Naive thymus-derived CD8-positive, alpha-beta T cell (primary cell): ENCODE measurements around the gene LRRC23. TPM values are rescaled to one million over a fixed set of nuclear protein-coding genes. Genes with fewer than 3 reads are reported as not detected.
"Not testable (repeated sequence)": the region's sequence is repeated elsewhere in the genome, so short reads cannot be mapped to it uniquely, and the experiment has no call there.

Experiments used
- ATAC-seq, 2 donors: fragments of 150-1000 bp; cut with Tn5 transposase in 1 of 2; sonication (Bioruptor Pico), chemical (Tn5 transposase) in 1 of 2; 1 replicate in 1 of 2; 2 replicates in 1 of 2; pipeline ENCODE4 v1.10.0; 2021; ENCODE audit warnings: mild to moderate bottlenecking in 2 of 2, moderate library complexity in 2 of 2
- POLR2A ChIA-PET: fragments of 350-600 bp; sonication (Branson Sonifier 250); formaldehyde crosslinking; loops from one replicate; lab custom pipeline; 2021; ENCODE audit warnings: antibody characterized with exemption; lab: Charles Lee
- DNase-seq, 10 donors: peaks; one replicate each; pipeline versions ENCODE4 v3.0.0 to v3.0.0-alpha.2; 2020 to 2022
- H3K27ac Mint-ChIP-seq, 10 donors: one replicate each; pipeline ENCODE4 v1.8.0; 2020 to 2022; ENCODE audit warnings: mild to moderate bottlenecking in 10 of 10, mixed read lengths in 10 of 10, moderate library complexity in 4 of 10, inconsistent platforms in 1 of 10
- H3K27me3 Mint-ChIP-seq, 5 donors: one replicate each; pipeline ENCODE4 v1.8.0; 2021 to 2022; ENCODE audit warnings: mixed read lengths in 5 of 5
- H3K36me3 Mint-ChIP-seq, 3 donors: one replicate each; pipeline ENCODE4 v1.8.0; 2020 to 2022; ENCODE audit warnings: mixed read lengths in 3 of 3, mild to moderate bottlenecking in 2 of 3, inconsistent platforms in 1 of 3
- H3K4me1 Mint-ChIP-seq, 4 donors: one replicate each; pipeline ENCODE4 v1.8.0; 2021 to 2022; ENCODE audit warnings: mixed read lengths in 4 of 4
- H3K4me3 Mint-ChIP-seq, 10 donors: one replicate each; pipeline ENCODE4 v1.8.0; 2020 to 2022; ENCODE audit warnings: mild to moderate bottlenecking in 10 of 10, mixed read lengths in 10 of 10, moderate library complexity in 6 of 10, inconsistent platforms in 1 of 10
- H3K9me3 Mint-ChIP-seq, 9 donors: one replicate each; pipeline ENCODE4 v1.8.0; 2020 to 2022; ENCODE audit warnings: mixed read lengths in 9 of 9, mild to moderate bottlenecking in 3 of 9, inconsistent platforms in 1 of 9, moderate library complexity in 1 of 9
- polyA plus RNA-seq, 3 donors: library from polyadenylated mRNA; unstranded; fragments of 300-500 nt; fragmentation: Illumina TruSeq; gene quantifications; one replicate each; pipeline ENCODE4 v1.2.3, GENCODE V29; 2021
- total RNA-seq, 8 experiments: library from RNA in 2 of 8; stranded (reverse) in 2 of 8; gene quantifications; one replicate each; pipeline ENCODE4 v1.2.3 and lab custom pipeline; 2021 to 2026

LRRC23 gene
- total and polyA plus RNA-seq, 5 experiments from 2014 or later = 4.7 to 10.5 (median 9.9) TPM

GRCh38 chr12:6891646-6892001 lies 13.0 kb upstream of the LRRC23 start:
- POLR2A ChIA-PET = interaction anchor here (0.6 to 2.8 kb wide), 21 partner anchors 11 to 217 kb away, joined by 3 to 88 read pairs (median 5); partner anchors contain the start of genes ATN1, C12orf57, C1RL and CDCA3
- DNase-seq (no peak), ATAC-seq (no peak)
- Mint-ChIP-seq H3K4me1 (peaks cover 0 to 17% (median 15%) of the 10 kb centered on the region in 4 donors), H3K27me3 (no peaks in the 10 kb centered on the region), H3K27ac (peak overlapping the region; percentile 88 to 96 (median 94)), H3K4me3 (peak overlapping the region; percentile 77 to 90 (median 84)), H3K9me3 (no peaks in the 10 kb centered on the region), H3K36me3 (no peaks in the 10 kb centered on the region)

GRCh38 chr12:6892683-6893082 lies 11.9 kb upstream of the LRRC23 start:
- Mint-ChIP-seq H3K4me1 (peaks cover 0 to 17% (median 15%) of the 10 kb centered on the region in 4 donors), H3K4me3 (peak overlapping the region in 4 of 10 donors; percentile 22 to 84 (median 42)), H3K27ac (peak overlapping the region in 2 of 10 donors; percentile 44 to 56)
- not testable (repeated sequence) for H3K36me3 Mint-ChIP-seq, H3K9me3 Mint-ChIP-seq, DNase-seq, ATAC-seq, H3K27me3 Mint-ChIP-seq
- POLR2A ChIA-PET = interaction anchor here (0.7 to 2.8 kb wide), 8 partner anchors 10 to 235 kb away, joined by 3 to 88 read pairs (median 4); partner anchors contain the start of genes ENO2, SPSB2 and TPI1

GRCh38 chr12:6894321-6894720 lies 10.3 kb upstream of the LRRC23 start:
- H3K36me3 Mint-ChIP-seq = no peaks in the 10 kb centered on the region
- H3K4me3 Mint-ChIP-seq = no peak overlapping the region
- DNase-seq (no peak), ATAC-seq (no peak)
- POLR2A ChIA-PET = interaction anchor here (0.7 kb wide), 1 partner anchor 23 kb away, joined by 5 read pairs; no protein-coding TSS in a partner anchor
- H3K9me3 Mint-ChIP-seq = no peaks in the 10 kb centered on the region
- no peaks in the 10 kb centered on the region for H3K27me3 Mint-ChIP-seq
- H3K27ac Mint-ChIP-seq = no peak overlapping the region
- peaks cover 0 to 18% (median 15%) of the 10 kb centered on the region in 4 donors for H3K4me1 Mint-ChIP-seq

GRCh38 chr12:6896846-6897435 lies 7.7 kb upstream of the LRRC23 start:
- POLR2A ChIA-PET = interaction anchor here (1.8 kb wide), 1 partner anchor 11 kb away, joined by 5 read pairs; no protein-coding TSS in a partner anchor
- H3K9me3 Mint-ChIP-seq = no peaks in the 10 kb centered on the region
- H3K4me3 Mint-ChIP-seq = no peak overlapping the region
- no peak for ATAC-seq
- H3K4me1 Mint-ChIP-seq = peaks cover 0 to 11% (median 4%) of the 10 kb centered on the region in 4 donors
- H3K36me3 Mint-ChIP-seq = no peaks in the 10 kb centered on the region
- H3K27ac Mint-ChIP-seq = peak overlapping the region in 1 of 10 donors; percentile 29
- DNase-seq = no peak
- no peaks in the 10 kb centered on the region for H3K27me3 Mint-ChIP-seq

GRCh38 chr12:6899427-6899826 lies 5.2 kb upstream of the LRRC23 start:
- no peak for DNase-seq
- Mint-ChIP-seq H3K27me3 (no peaks in the 10 kb centered on the region), H3K36me3 (no peaks in the 10 kb centered on the region), H3K4me3 (no peak overlapping the region), H3K27ac (no peak overlapping the region), H3K4me1 (peaks cover 0 to 9% (median 5%) of the 10 kb centered on the region in 4 donors), H3K9me3 (no peaks in the 10 kb centered on the region)
- POLR2A ChIA-PET = no interaction called here
- ATAC-seq = no peak

GRCh38 chr12:6899837-6900519 lies 4.6 kb upstream of the LRRC23 start:
- Mint-ChIP-seq H3K27ac (peak overlapping the region in 1 of 10 donors; percentile 3), H3K36me3 (no peaks in the 10 kb centered on the region), H3K4me3 (no peak overlapping the region), H3K27me3 (no peaks in the 10 kb centered on the region), H3K9me3 (no peaks in the 10 kb centered on the region), H3K4me1 (peaks cover 0 to 9% (median 5%) of the 10 kb centered on the region in 4 donors)
- DNase-seq (no peak), ATAC-seq (no peak)
- POLR2A ChIA-PET = no interaction called here

- no peak overlapping the region for H3K4me3 Mint-ChIP-seq
- H3K4me1 Mint-ChIP-seq = peaks cover 0 to 9% (median 5%) of the 10 kb centered on the region in 4 donors
- no peaks in the 10 kb centered on the region for H3K27me3 Mint-ChIP-seq
- no peak for DNase-seq
- peak overlapping the region in 1 of 10 donors; percentile 5 for H3K27ac Mint-ChIP-seq
- POLR2A ChIA-PET = interaction anchor here (0.6 to 4.7 kb wide), 6 partner anchors 10 to 85 kb away, joined by 3 to 43 read pairs (median 4); partner anchors contain the start of genes ENO2 and SPSB2
- no peaks in the 10 kb centered on the region for H3K9me3 Mint-ChIP-seq
- no peak for ATAC-seq
- no peaks in the 10 kb centered on the region for H3K36me3 Mint-ChIP-seq
Observed at GRCh38 chr12:6902448-6902847, 2.2 kb upstream of the LRRC23 start.

- no peak for ATAC-seq
Observed at GRCh38 chr12:6903722-6904121, 900 bp upstream of the LRRC23 start.

GRCh38 chr12:6905414-6906040 lies 905 bp downstream of the LRRC23 start:
- Mint-ChIP-seq H3K27ac (no peak overlapping the region), H3K36me3 (no peaks in the 10 kb centered on the region), H3K9me3 (no peaks in the 10 kb centered on the region), H3K4me1 (peaks cover 0 to 5% (median 1%) of the 10 kb centered on the region in 4 donors), H3K4me3 (no peak overlapping the region), H3K27me3 (no peaks in the 10 kb centered on the region)
- DNase-seq = no peak
- POLR2A ChIA-PET = interaction anchor here (0.7 to 4.7 kb wide), 10 partner anchors 9 to 202 kb away, joined by 3 to 43 read pairs (median 4); partner anchors contain the start of genes ENO2, RNU7-1, SPSB2 and TPI1
- ATAC-seq = no peak

More at GRCh38 chr12:6903722-6904121, 900 bp upstream of the LRRC23 start:
- Mint-ChIP-seq H3K9me3 (no peaks in the 10 kb centered on the region), H3K27ac (no peak overlapping the region), H3K27me3 (no peaks in the 10 kb centered on the region), H3K4me3 (peak overlapping the region in 2 of 10 donors; percentile 9 to 45), H3K36me3 (no peaks in the 10 kb centered on the region), H3K4me1 (peaks cover 0 to 9% (median 5%) of the 10 kb centered on the region in 4 donors)
- DNase-seq = no peak
- POLR2A ChIA-PET = interaction anchor here (0.9 to 4.7 kb wide), 5 partner anchors 11 to 39 kb away, joined by 5 to 43 read pairs (median 9); partner anchors contain the start of genes ENO2, RNU7-1 and SPSB2

GRCh38 chr12:6908141-6908540 lies 3.5 kb downstream of the LRRC23 start:
- not testable (repeated sequence) for H3K4me1 Mint-ChIP-seq, H3K27me3 Mint-ChIP-seq, H3K36me3 Mint-ChIP-seq, H3K9me3 Mint-ChIP-seq, ATAC-seq, DNase-seq, H3K4me3 Mint-ChIP-seq
- peak overlapping the region in 3 of 10 donors; percentile 7 to 86 (median 71) for H3K27ac Mint-ChIP-seq
- POLR2A ChIA-PET = interaction anchor here (0.6 to 1.8 kb wide), 7 partner anchors 9 to 63 kb away, joined by 3 to 5 read pairs (median 4); no protein-coding TSS in a partner anchor

GRCh38 chr12:6909421-6910145 lies 5.0 kb downstream of the LRRC23 start:
- Mint-ChIP-seq H3K4me3 (peak overlapping the region in 1 of 10 donors; percentile 4), H3K27me3 (no peaks in the 10 kb centered on the region), H3K9me3 (no peaks in the 10 kb centered on the region), H3K36me3 (no peaks in the 10 kb centered on the region), H3K27ac (peak overlapping the region in 1 of 10 donors; percentile 25), H3K4me1 (peaks cover 7 to 22% (median 11%) of the 10 kb centered on the region in 4 donors)
- no peak for DNase-seq
- no peak for ATAC-seq
- POLR2A ChIA-PET = interaction anchor here (0.9 to 1.9 kb wide), 3 partner anchors 14 to 18 kb away, joined by 5 to 7 read pairs (median 5); no protein-coding TSS in a partner anchor
